ENCODE measurements around the gene PLEKHM3.

Gene PLEKHM3

GRCh38 chr2:207787800-207788199, 237.5 kb downstream of the PLEKHM3 start:
- H3K27ac ChIP-seq (ENCODE audit: low read length) = no peak overlapping the region
- H3K36me3 ChIP-seq (ENCODE audit: control insufficient read depth in 2 of 2, insufficient read depth in 2 of 2, low read length in 2 of 2) = no peaks in the 10 kb centered on the region
- no peak overlapping the region for H3K4me3 ChIP-seq (ENCODE audit: low read length in 2 of 2)
- H3K9ac ChIP-seq (ENCODE audit: low read length in 2 of 2) = no peak overlapping the region
- no peaks in the 10 kb centered on the region for H3K27me3 ChIP-seq (ENCODE audit: control insufficient read depth in 1 of 2, insufficient read depth in 2 of 2, low read length in 2 of 2)
- H3K9me3 ChIP-seq (ENCODE audit: control insufficient read depth in 2 of 2, low read length in 2 of 2) = no peaks in the 10 kb centered on the region
- H3K4me1 ChIP-seq (ENCODE audit: control insufficient read depth, insufficient read depth, low read length) = peaks cover 4% of the 10 kb centered on the region

GRCh38 chr2:207787017-207787416, 238.3 kb downstream of the PLEKHM3 start:
- no peak overlapping the region for H3K9ac ChIP-seq (ENCODE audit: low read length in 2 of 2)
- no peaks in the 10 kb centered on the region for H3K36me3 ChIP-seq (ENCODE audit: control insufficient read depth in 2 of 2, insufficient read depth in 2 of 2, low read length in 2 of 2)
- H3K4me1 ChIP-seq (ENCODE audit: control insufficient read depth, insufficient read depth, low read length) = no peaks in the 10 kb centered on the region
- H3K9me3 ChIP-seq (ENCODE audit: control insufficient read depth in 2 of 2, low read length in 2 of 2) = no peaks in the 10 kb centered on the region
- H3K27me3 ChIP-seq (ENCODE audit: control insufficient read depth in 1 of 2, insufficient read depth in 2 of 2, low read length in 2 of 2) = no peaks in the 10 kb centered on the region
- H3K4me3 ChIP-seq (ENCODE audit: low read length in 2 of 2) = no peak overlapping the region
- no peak overlapping the region for H3K27ac ChIP-seq (ENCODE audit: low read length)

GRCh38 chr2:207784898-207785297, 240.4 kb downstream of the PLEKHM3 start:
- H3K27ac ChIP-seq (ENCODE audit: low read length) = no peak overlapping the region
- H3K4me3 ChIP-seq (ENCODE audit: low read length in 2 of 2) = no peak overlapping the region
- H3K9ac ChIP-seq (ENCODE audit: low read length in 2 of 2) = no peak overlapping the region
- no peaks in the 10 kb centered on the region for H3K9me3 ChIP-seq (ENCODE audit: control insufficient read depth in 2 of 2, low read length in 2 of 2)
- no peaks in the 10 kb centered on the region for H3K4me1 ChIP-seq (ENCODE audit: control insufficient read depth, insufficient read depth, low read length)
- no peaks in the 10 kb centered on the region for H3K36me3 ChIP-seq (ENCODE audit: control insufficient read depth in 2 of 2, insufficient read depth in 2 of 2, low read length in 2 of 2)
- H3K27me3 ChIP-seq (ENCODE audit: control insufficient read depth in 1 of 2, insufficient read depth in 2 of 2, low read length in 2 of 2) = no peaks in the 10 kb centered on the region

GRCh38 chr2:207783514-207783913, 241.8 kb downstream of the PLEKHM3 start:
- H3K27me3 ChIP-seq (ENCODE audit: control insufficient read depth in 1 of 2, insufficient read depth in 2 of 2, low read length in 2 of 2) = no peaks in the 10 kb centered on the region
- H3K36me3 ChIP-seq (ENCODE audit: control insufficient read depth in 2 of 2, insufficient read depth in 2 of 2, low read length in 2 of 2) = no peaks in the 10 kb centered on the region
- no peak overlapping the region for H3K4me3 ChIP-seq (ENCODE audit: low read length in 2 of 2)
- H3K27ac ChIP-seq (ENCODE audit: low read length) = no peak overlapping the region
- H3K9me3 ChIP-seq (ENCODE audit: control insufficient read depth in 2 of 2, low read length in 2 of 2) = no peaks in the 10 kb centered on the region
- H3K9ac ChIP-seq (ENCODE audit: low read length in 2 of 2) = no peak overlapping the region
- H3K4me1 ChIP-seq (ENCODE audit: control insufficient read depth, insufficient read depth, low read length) = no peaks in the 10 kb centered on the region

- Histone ChIP-seq H3K4me1 (ENCODE audit: control insufficient read depth, insufficient read depth, low read length) (no peaks in the 10 kb centered on the region), H3K36me3 (ENCODE audit: control insufficient read depth in 2 of 2, insufficient read depth in 2 of 2, low read length in 2 of 2) (no peaks in the 10 kb centered on the region), H3K9me3 (ENCODE audit: control insufficient read depth in 2 of 2, low read length in 2 of 2) (no peaks in the 10 kb centered on the region), H3K27me3 (ENCODE audit: control insufficient read depth in 1 of 2, insufficient read depth in 2 of 2, low read length in 2 of 2) (no peaks in the 10 kb centered on the region), H3K4me3 (ENCODE audit: low read length in 2 of 2) (no peak overlapping the region), H3K27ac (ENCODE audit: low read length) (no peak overlapping the region), H3K9ac (ENCODE audit: low read length in 2 of 2) (no peak overlapping the region)
Measured at GRCh38 chr2:207782238-207783030, 242.9 kb downstream of the PLEKHM3 start.

- Histone ChIP-seq H3K4me3 (ENCODE audit: low read length in 2 of 2) (no peak overlapping the region), H3K9me3 (ENCODE audit: control insufficient read depth in 2 of 2, low read length in 2 of 2) (no peaks in the 10 kb centered on the region), H3K36me3 (ENCODE audit: control insufficient read depth in 2 of 2, insufficient read depth in 2 of 2, low read length in 2 of 2) (no peaks in the 10 kb centered on the region), H3K4me1 (ENCODE audit: control insufficient read depth, insufficient read depth, low read length) (no peaks in the 10 kb centered on the region), H3K27ac (ENCODE audit: low read length) (no peak overlapping the region), H3K27me3 (ENCODE audit: control insufficient read depth in 1 of 2, insufficient read depth in 2 of 2, low read length in 2 of 2) (no peaks in the 10 kb centered on the region), H3K9ac (ENCODE audit: low read length in 2 of 2) (no peak overlapping the region)
Measured at GRCh38 chr2:207779523-207779922, 245.8 kb downstream of the PLEKHM3 start.

- Histone ChIP-seq H3K4me1 (ENCODE audit: control insufficient read depth, insufficient read depth, low read length) (no peaks in the 10 kb centered on the region), H3K27me3 (ENCODE audit: control insufficient read depth in 1 of 2, insufficient read depth in 2 of 2, low read length in 2 of 2) (no peaks in the 10 kb centered on the region), H3K4me3 (ENCODE audit: low read length in 2 of 2) (no peak overlapping the region), H3K36me3 (ENCODE audit: control insufficient read depth in 2 of 2, insufficient read depth in 2 of 2, low read length in 2 of 2) (no peaks in the 10 kb centered on the region), H3K27ac (ENCODE audit: low read length) (no peak overlapping the region), H3K9ac (ENCODE audit: low read length in 2 of 2) (no peak overlapping the region), H3K9me3 (ENCODE audit: control insufficient read depth in 2 of 2, low read length in 2 of 2) (no peaks in the 10 kb centered on the region)
Measured at GRCh38 chr2:207778298-207778882, 246.9 kb downstream of the PLEKHM3 start.

- Histone ChIP-seq H3K27me3 (ENCODE audit: control insufficient read depth in 1 of 2, insufficient read depth in 2 of 2, low read length in 2 of 2) (no peaks in the 10 kb centered on the region), H3K9ac (ENCODE audit: low read length in 2 of 2) (no peak overlapping the region), H3K4me3 (ENCODE audit: low read length in 2 of 2) (no peak overlapping the region), H3K36me3 (ENCODE audit: control insufficient read depth in 2 of 2, insufficient read depth in 2 of 2, low read length in 2 of 2) (no peaks in the 10 kb centered on the region), H3K4me1 (ENCODE audit: control insufficient read depth, insufficient read depth, low read length) (no peaks in the 10 kb centered on the region), H3K9me3 (ENCODE audit: control insufficient read depth in 2 of 2, low read length in 2 of 2) (no peaks in the 10 kb centered on the region), H3K27ac (ENCODE audit: low read length) (no peak overlapping the region)
Measured at GRCh38 chr2:207777124-207777523, 248.2 kb downstream of the PLEKHM3 start.

- H3K4me3 ChIP-seq (ENCODE audit: low read length in 2 of 2) = no peak overlapping the region
- H3K9ac ChIP-seq (ENCODE audit: low read length in 2 of 2) = no peak overlapping the region
- H3K4me1 ChIP-seq (ENCODE audit: control insufficient read depth, insufficient read depth, low read length) = no peaks in the 10 kb centered on the region
- no peaks in the 10 kb centered on the region for H3K9me3 ChIP-seq (ENCODE audit: control insufficient read depth in 2 of 2, low read length in 2 of 2)
- H3K27ac ChIP-seq (ENCODE audit: low read length) = no peak overlapping the region
- H3K36me3 ChIP-seq (ENCODE audit: control insufficient read depth in 2 of 2, insufficient read depth in 2 of 2, low read length in 2 of 2) = no peaks in the 10 kb centered on the region
- no peaks in the 10 kb centered on the region for H3K27me3 ChIP-seq (ENCODE audit: control insufficient read depth in 1 of 2, insufficient read depth in 2 of 2, low read length in 2 of 2)
Measured at GRCh38 chr2:207775473-207775872, 249.9 kb downstream of the PLEKHM3 start.

- Histone ChIP-seq H3K27me3 (ENCODE audit: control insufficient read depth in 1 of 2, insufficient read depth in 2 of 2, low read length in 2 of 2) (no peaks in the 10 kb centered on the region), H3K4me1 (ENCODE audit: control insufficient read depth, insufficient read depth, low read length) (peaks cover 12% of the 10 kb centered on the region), H3K9ac (ENCODE audit: low read length in 2 of 2) (no peak overlapping the region), H3K36me3 (ENCODE audit: control insufficient read depth in 2 of 2, insufficient read depth in 2 of 2, low read length in 2 of 2) (peaks cover 0 to under 1% of the 10 kb centered on the region in 2 donors), H3K4me3 (ENCODE audit: low read length in 2 of 2) (no peak overlapping the region), H3K9me3 (ENCODE audit: control insufficient read depth in 2 of 2, low read length in 2 of 2) (no peaks in the 10 kb centered on the region), H3K27ac (ENCODE audit: low read length) (no peak overlapping the region)
Measured at GRCh38 chr2:207772844-207773205, 252.5 kb downstream of the PLEKHM3 start.
